Measurements from ENCODE around the gene MEMO1.
"Not testable (repeated sequence)": the region's sequence is repeated elsewhere in the genome, so short reads cannot be mapped to it uniquely, and the experiment has no call there.

Gene MEMO1

GRCh38 chr2:31865215-31865614 lies 145.6 kb downstream of the MEMO1 start:
- no peak for TF ChIP-seq CTCF (conservative IDR thresholded peaks at IDR 0.05)
- no peak overlapping the region for H3K27ac ChIP-seq

- H3K27ac ChIP-seq = no peak overlapping the region
Measured at GRCh38 chr2:31863867-31864266, 146.9 kb downstream of the MEMO1 start.

GRCh38 chr2:31863015-31863656 lies 147.7 kb downstream of the MEMO1 start:
- not testable (repeated sequence) for H3K27ac ChIP-seq

More at GRCh38 chr2:31863867-31864266, 146.9 kb downstream of the MEMO1 start:
- TF ChIP-seq CTCF (conservative IDR thresholded peaks at IDR 0.05) (no peak), ZFX (IDR thresholded peaks at IDR 0.05) (no peak)

GRCh38 chr2:31859959-31860358 lies 150.8 kb downstream of the MEMO1 start:
- no peak overlapping the region for H3K27ac ChIP-seq
- TF ChIP-seq CTCF (conservative IDR thresholded peaks at IDR 0.05) = no peak
- TF ChIP-seq ZFX (IDR thresholded peaks at IDR 0.05) = no peak

- TF ChIP-seq CTCF (conservative IDR thresholded peaks at IDR 0.05) = no peak
- TF ChIP-seq ZFX (IDR thresholded peaks at IDR 0.05) = no peak
- no peak overlapping the region for H3K27ac ChIP-seq
Measured at GRCh38 chr2:31853521-31853920, 157.3 kb downstream of the MEMO1 start.

GRCh38 chr2:31842150-31842549 lies 168.7 kb downstream of the MEMO1 start:
- not testable (repeated sequence) for H3K27ac ChIP-seq

GRCh38 chr2:31835450-31835849 lies 175.4 kb downstream of the MEMO1 start:
- TF ChIP-seq ZFX (IDR thresholded peaks at IDR 0.05) (no peak), CTCF (conservative IDR thresholded peaks at IDR 0.05) (no peak)
- no peak overlapping the region for H3K27ac ChIP-seq

- TF ChIP-seq CTCF (conservative IDR thresholded peaks at IDR 0.05) (no peak), ZFX (IDR thresholded peaks at IDR 0.05) (no peak)
- no peak overlapping the region for H3K27ac ChIP-seq
Measured at GRCh38 chr2:31832363-31832762, 178.4 kb downstream of the MEMO1 start.
